Common myeloid progenitor, CD34-positive (primary cell): ENCODE results near the gene SSBP2.

Experiments
- CTCF ChIA-PET: fragments of 350-600 bp; sonication (Branson Sonifier 250); formaldehyde crosslinking; loops from one replicate; lab custom pipeline; 2021; ENCODE audit warnings: antibody characterized with exemption; lab: Charles Lee
- POLR2A ChIA-PET: fragments of 350-600 bp; sonication (Branson Sonifier 250); formaldehyde crosslinking; loops from one replicate; lab custom pipeline; 2021; ENCODE audit warnings: antibody characterized with exemption; lab: Charles Lee
- DNase-seq, 3 donors: peaks; one replicate each; pipeline versions ENCODE4 v3.0.0 to v3.0.0-alpha.2; 2013
- H3K27ac ChIP-seq, 2 experiments: 1 replicate in 1 of 2; 2 replicates in 1 of 2; pipeline ENCODE4 v1.7.0; 2013; ENCODE audit warnings: inconsistent platforms in 2 of 2, low read length in 2 of 2, mild to moderate bottlenecking in 2 of 2, low read depth in 1 of 2, moderate library complexity in 1 of 2; ENCODE audit not compliant: severe bottlenecking in 2 of 2, insufficient read depth in 1 of 2, poor library complexity in 1 of 2
- H3K27me3 ChIP-seq, 5 experiments: replicated peaks in 2 of 5; 1 replicate in 3 of 5; 2 replicates in 2 of 5; pipeline versions ENCODE4 v1.6.1 to v1.7.0; 2013; ENCODE audit warnings: low read length in 4 of 5, mild to moderate bottlenecking in 2 of 5, moderate library complexity in 2 of 5, inconsistent platforms in 1 of 5; ENCODE audit not compliant: insufficient read depth in 5 of 5, control insufficient read depth in 4 of 5
- H3K36me3 ChIP-seq, 4 experiments: 1 replicate in 2 of 4; 2 replicates in 2 of 4; pipeline versions ENCODE4 v1.6.1 to v1.7.0; 2013; ENCODE audit warnings: low read length in 3 of 4, control low read depth in 1 of 4, mild to moderate bottlenecking in 1 of 4; ENCODE audit not compliant: control insufficient read depth in 4 of 4, insufficient read depth in 4 of 4
- H3K4me1 ChIP-seq, 4 experiments: 1 replicate in 3 of 4; 2 replicates in 1 of 4; pipeline versions ENCODE4 v1.6.1 to v1.7.1; 2013; ENCODE audit warnings: low read length in 3 of 4, mild to moderate bottlenecking in 3 of 4, control low read depth in 1 of 4, inconsistent platforms in 1 of 4, moderate library complexity in 1 of 4; ENCODE audit not compliant: control insufficient read depth in 4 of 4, insufficient read depth in 4 of 4; ENCODE audit errors: control extremely low read depth in 1 of 4
- H3K4me3 ChIP-seq, 7 experiments: 1 replicate in 4 of 7; 2 replicates in 3 of 7; pipeline versions ENCODE4 v1.5.1 to v1.7.0; 2013; ENCODE audit warnings: mild to moderate bottlenecking in 7 of 7, low read length in 6 of 7, moderate library complexity in 6 of 7, inconsistent platforms in 2 of 7, low read depth in 2 of 7, control low read depth in 1 of 7; ENCODE audit not compliant: insufficient read depth in 4 of 7, control insufficient read depth in 1 of 7; ENCODE audit errors: extremely low read depth in 1 of 7
- H3K9me3 ChIP-seq, 5 experiments: 1 replicate in 4 of 5; 2 replicates in 1 of 5; pipeline versions ENCODE4 v1.6.1 to v1.7.1; 2013; ENCODE audit warnings: low read length in 4 of 5, mild to moderate bottlenecking in 2 of 5, inconsistent platforms in 1 of 5, low read depth in 1 of 5, moderate library complexity in 1 of 5; ENCODE audit not compliant: control insufficient read depth in 4 of 5, insufficient read depth in 2 of 5; ENCODE audit errors: control extremely low read depth in 1 of 5
- WGBS: methylation state at CpG from one replicate; pipeline ENCODE4 v1.1.5; 2013; ENCODE audit not compliant: insufficient coverage; 5-methylcytosine and 5-hydroxymethylcytosine counted together

Gene SSBP2

DNA sequence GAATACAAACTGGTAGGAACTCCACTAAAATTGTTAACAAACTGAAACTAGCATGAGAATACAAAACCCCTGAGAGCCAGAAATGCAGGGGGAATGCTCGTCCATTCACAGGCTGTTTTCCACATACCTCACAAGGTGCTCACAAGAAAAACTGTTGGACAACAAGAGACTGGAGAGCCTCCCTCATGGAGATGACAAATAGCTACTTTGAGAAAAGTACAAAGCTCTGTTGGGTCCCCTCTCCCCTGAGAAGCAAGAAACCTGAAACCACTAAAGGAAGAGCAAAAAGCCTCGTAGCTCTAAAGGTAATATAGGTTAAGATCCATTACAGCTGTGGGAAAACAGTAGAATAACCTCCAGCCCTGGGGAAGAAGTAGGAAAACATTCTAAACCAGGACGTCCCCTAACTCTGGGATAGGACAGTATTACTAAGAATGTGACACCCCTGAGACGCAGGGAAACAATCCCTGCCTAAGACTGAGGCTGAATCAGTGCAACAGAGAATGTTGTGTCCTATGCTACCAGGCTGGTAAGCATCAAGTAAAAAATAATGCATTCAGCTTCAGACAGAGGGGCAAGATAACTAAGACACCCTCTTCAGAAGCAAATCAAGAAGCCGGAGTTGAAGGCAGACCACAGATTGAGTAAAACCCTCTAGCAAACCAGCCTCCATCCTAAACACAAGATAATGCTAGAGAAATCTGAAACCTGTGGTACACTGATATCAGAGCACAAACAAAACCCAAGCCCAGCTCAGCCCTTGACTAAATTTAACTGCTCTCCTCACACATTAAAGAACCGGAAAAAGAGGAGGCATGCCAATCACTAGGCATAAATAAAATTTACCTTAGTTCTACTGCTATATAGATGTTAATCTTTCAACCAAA is 160.2 kb downstream of the SSBP2 start:
- H3K4me3 ChIP-seq: no peak overlapping the region
- no peak overlapping the region for H3K27ac ChIP-seq
- WGBS: 93% methylated on average over 2 of the region's 6 CpGs
- peaks cover 0 to 12% (median 4%) of the 10 kb centered on the region in 4 experiments for H3K36me3 ChIP-seq
- H3K27me3 ChIP-seq: no peaks in the 10 kb centered on the region
- peaks cover 0 to 25% (median 0%) of the 10 kb centered on the region in 4 experiments for H3K4me1 ChIP-seq
- DNase-seq: peak in 2 of 3 donors; percentile 31 to 53
- POLR2A ChIA-PET: no interaction called here
- peaks cover 0 to 5% (median 2%) of the 10 kb centered on the region in 5 experiments for H3K9me3 ChIP-seq
- CTCF ChIA-PET: no interaction called here

- H3K27me3 ChIP-seq: no peaks in the 10 kb centered on the region
- H3K4me3 ChIP-seq: peak overlapping the region in 4 of 7 experiments; percentile 4 to 29 (median 24)
- ChIA-PET POLR2A (no interaction called here), CTCF (interaction anchor here (1.2 kb wide), 1 partner anchor 171 kb away, joined by 3 read pairs; no protein-coding TSS in a partner anchor)
- H3K9me3 ChIP-seq: peaks cover 0 to 4% (median 0%) of the 10 kb centered on the region in 5 experiments
- WGBS: no CpG with 5 or more reads among the region's 1 CpG
- DNase-seq: peak; percentile 35 to 79 (median 74)
- H3K36me3 ChIP-seq: peaks cover 0 to 9% (median 5%) of the 10 kb centered on the region in 4 experiments
- H3K27ac ChIP-seq: peak overlapping the region in 1 of 2 experiments; percentile 63
- H3K4me1 ChIP-seq: peaks cover 10 to 31% (median 19%) of the 10 kb centered on the region in 4 experiments
Measured at GRCh38 chr5:81579262-81579924, 171.5 kb downstream of the SSBP2 start.

- no peaks in the 10 kb centered on the region for H3K27me3 ChIP-seq
- peaks cover 0 to 5% (median 0%) of the 10 kb centered on the region in 5 experiments for H3K9me3 ChIP-seq
- H3K4me3 ChIP-seq: no peak overlapping the region
- WGBS: no CpG with 5 or more reads among the region's 3 CpGs
- no peak overlapping the region for H3K27ac ChIP-seq
- no peak for DNase-seq
- ChIA-PET POLR2A (interaction anchor here (0.9 kb wide), 1 partner anchor 54 kb away, joined by 4 read pairs; no protein-coding TSS in a partner anchor), CTCF (no interaction called here)
- peaks cover 0 to 18% (median 5%) of the 10 kb centered on the region in 4 experiments for H3K36me3 ChIP-seq
- peaks cover 10 to 32% (median 18%) of the 10 kb centered on the region in 4 experiments for H3K4me1 ChIP-seq
Measured at GRCh38 chr5:81577091-81577490, 173.8 kb downstream of the SSBP2 start.

- POLR2A ChIA-PET: no interaction called here
- WGBS: no CpG with 5 or more reads among the region's 1 CpG
- Histone ChIP-seq H3K36me3 (peaks cover 0 to 15% (median 3%) of the 10 kb centered on the region in 4 experiments), H3K4me1 (peaks cover 10 to 32% (median 18%) of the 10 kb centered on the region in 4 experiments), H3K27ac (no peak overlapping the region), H3K4me3 (no peak overlapping the region), H3K27me3 (no peaks in the 10 kb centered on the region), H3K9me3 (peaks cover 0 to 5% (median 0%) of the 10 kb centered on the region in 5 experiments)
- CTCF ChIA-PET: interaction anchor here (1.5 kb wide), 1 partner anchor 12 kb away, joined by 4 read pairs; no protein-coding TSS in a partner anchor
- no peak for DNase-seq
Measured at GRCh38 chr5:81575924-81576323, 175.0 kb downstream of the SSBP2 start.

- DNase-seq: no peak
- ChIA-PET POLR2A (no interaction called here), CTCF (no interaction called here)
Measured at GRCh38 chr5:81572201-81572600, 178.7 kb downstream of the SSBP2 start.

DNA sequence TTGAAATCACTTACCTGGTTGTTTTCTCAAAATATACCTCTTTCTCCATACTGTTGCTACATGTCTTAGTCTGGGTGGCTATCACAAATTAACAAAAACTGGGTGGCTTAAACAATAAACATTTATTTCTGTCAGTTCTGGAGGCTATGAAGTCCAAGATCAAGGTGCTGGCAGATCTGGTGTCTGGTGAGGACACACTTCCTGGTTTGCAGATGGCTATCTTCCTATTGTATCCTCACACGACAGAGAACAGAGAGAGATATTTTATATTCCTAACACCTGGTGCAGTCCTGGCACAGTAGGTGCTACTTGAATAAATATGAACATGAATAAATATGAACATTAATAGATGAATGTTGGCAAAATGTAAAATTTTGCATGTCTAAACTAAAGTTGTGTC is 192.7 kb downstream of the SSBP2 start:
- Histone ChIP-seq H3K9me3 (peaks cover 0 to 2% (median 0%) of the 10 kb centered on the region in 5 experiments), H3K4me1 (peaks cover 3 to 21% (median 7%) of the 10 kb centered on the region in 4 experiments), H3K27me3 (no peaks in the 10 kb centered on the region), H3K36me3 (peaks cover 0 to 10% (median 4%) of the 10 kb centered on the region in 4 experiments), H3K27ac (no peak overlapping the region), H3K4me3 (no peak overlapping the region)
- ChIA-PET CTCF (no interaction called here), POLR2A (no interaction called here)
- no CpG with 5 or more reads among the region's 1 CpG for WGBS
- peak in 1 of 3 donors; percentile 43 for DNase-seq

More at GRCh38 chr5:81572201-81572600, 178.7 kb downstream of the SSBP2 start:
- H3K36me3 ChIP-seq: peaks cover 0 to 34% (median 11%) of the 10 kb centered on the region in 4 experiments
- H3K27ac ChIP-seq: no peak overlapping the region
- no peak overlapping the region for H3K4me3 ChIP-seq
- H3K9me3 ChIP-seq: peaks cover 0 to 10% (median 3%) of the 10 kb centered on the region in 5 experiments
- peaks cover 0 to 11% (median 6%) of the 10 kb centered on the region in 4 experiments for H3K4me1 ChIP-seq
- H3K27me3 ChIP-seq: no peaks in the 10 kb centered on the region
